ENCODE measurements around the gene TMEM267.
"Not testable (repeated sequence)": the region's sequence is repeated elsewhere in the genome, so short reads cannot be mapped to it uniquely, and the experiment has no call there.

TMEM267 gene

DNA sequence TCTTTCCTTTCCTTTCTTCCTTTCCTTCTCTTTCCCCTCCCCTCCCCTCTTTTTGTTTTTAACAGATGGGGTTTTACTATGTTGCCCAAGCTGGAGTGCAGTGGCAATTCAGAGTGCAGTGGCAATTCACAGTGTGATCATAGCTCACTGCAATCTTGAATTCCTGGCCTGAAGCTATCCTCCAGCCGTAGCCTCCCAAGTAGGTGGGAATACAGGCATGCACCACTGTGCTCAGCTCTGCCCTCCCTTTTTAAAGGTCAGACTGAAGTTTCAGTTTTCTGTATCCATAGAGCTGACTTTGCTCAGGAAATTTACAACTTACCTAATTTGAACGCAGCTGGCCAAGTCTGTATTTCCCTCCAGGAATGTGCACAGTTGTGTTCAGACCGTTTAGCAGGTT, 72.2 kb downstream of the TMEM267 start:
- DNase-seq (ENCODE audit: low read depth in 4 of 4, low spot score in 1 of 4) = no peak

DNA sequence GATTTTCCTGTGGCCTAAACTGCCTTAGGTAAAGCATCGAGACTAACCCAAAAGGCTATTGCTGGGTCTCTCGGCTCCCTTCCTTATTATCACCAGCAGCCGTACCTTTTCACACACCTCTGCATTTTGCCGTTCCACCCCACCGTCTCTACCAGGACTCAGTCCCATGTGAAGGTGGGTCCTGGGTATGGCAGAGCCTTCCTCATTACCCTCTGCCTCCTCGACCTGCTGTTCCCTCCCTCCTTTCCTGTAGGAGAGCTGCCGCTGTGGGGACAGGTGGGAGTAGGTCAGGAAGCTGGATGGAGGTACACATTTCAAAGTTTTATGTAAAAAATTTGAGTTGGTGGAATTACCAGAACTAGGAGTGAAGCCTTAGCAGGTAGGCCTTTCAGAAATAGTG, 73.3 kb downstream of the TMEM267 start:
- DNase-seq (ENCODE audit: low read depth in 4 of 4, low spot score in 1 of 4) = no peak

DNA sequence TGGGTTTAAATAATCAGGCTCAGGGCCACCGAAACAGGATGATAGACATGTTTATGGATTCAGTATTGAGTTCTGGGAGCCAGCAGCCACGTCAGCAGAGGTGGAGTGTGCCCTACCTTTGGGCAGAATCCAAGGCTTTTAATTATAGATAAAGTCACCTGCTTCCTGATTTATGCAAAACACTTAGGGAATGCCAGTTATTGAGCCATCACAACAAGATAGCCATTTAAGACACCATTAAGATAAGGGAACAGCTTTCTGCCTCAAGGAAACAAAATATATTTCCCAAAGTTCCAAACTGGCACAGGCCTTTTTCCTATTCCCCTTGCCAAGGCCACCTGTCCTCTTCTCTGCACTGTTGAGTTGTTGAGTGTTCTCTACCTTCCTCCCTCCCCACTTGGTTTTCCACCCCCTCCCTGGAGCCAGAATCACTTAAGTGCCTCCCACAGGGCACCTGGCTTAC, 73.8 kb downstream of the TMEM267 start:
- no peak for DNase-seq (ENCODE audit: low read depth in 4 of 4, low spot score in 1 of 4)

DNA sequence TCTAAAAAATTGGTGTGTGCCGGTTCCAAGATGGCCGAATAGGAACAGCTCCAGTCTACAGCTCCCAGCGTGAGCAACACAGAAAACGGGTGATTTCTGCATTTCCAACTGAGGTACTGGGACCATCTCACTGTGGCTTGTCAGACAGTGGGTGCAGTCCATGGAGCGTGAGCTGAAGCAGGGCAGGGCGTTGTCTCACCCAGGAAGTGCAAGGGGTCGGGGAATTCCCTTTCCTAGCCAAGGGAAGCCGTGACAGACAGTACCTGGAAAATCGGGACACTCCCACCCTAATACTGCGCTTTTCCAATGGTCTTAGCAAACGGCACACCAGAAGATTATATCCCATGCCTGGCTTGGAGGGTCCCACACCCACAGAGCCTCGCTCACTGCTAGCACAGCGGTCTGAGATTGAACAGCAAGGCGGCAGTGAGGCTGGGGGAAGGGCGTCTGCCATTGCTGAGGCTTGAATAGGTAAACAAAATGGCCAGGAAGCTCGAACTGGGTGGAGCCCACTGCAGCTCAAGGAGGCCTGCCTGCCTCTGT, 81.1 kb downstream of the TMEM267 start:
- not testable (repeated sequence) for DNase-seq (ENCODE audit: low read depth in 4 of 4, low spot score in 1 of 4)

DNA sequence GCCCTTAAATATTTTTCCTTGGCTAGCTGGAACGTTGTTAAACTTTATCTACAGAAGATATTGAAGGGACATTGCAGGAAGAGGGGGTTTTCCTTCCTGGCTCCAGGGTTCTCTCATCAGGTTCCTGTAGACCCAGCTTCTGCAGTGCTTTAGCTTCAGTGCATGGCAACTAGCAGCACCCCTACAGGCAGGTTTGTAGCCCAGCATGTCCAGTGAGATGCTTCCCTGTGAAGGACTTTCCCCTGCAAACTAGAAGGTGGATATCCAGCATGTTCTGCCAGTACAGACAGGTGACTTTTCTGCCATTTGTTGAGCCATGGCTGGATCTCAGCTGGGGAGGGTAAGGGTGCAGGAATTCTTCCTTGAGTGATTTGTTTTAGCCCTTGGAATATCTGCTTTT, 81.8 kb downstream of the TMEM267 start:
- no peak for DNase-seq (ENCODE audit: low read depth in 4 of 4, low spot score in 1 of 4)

DNA sequence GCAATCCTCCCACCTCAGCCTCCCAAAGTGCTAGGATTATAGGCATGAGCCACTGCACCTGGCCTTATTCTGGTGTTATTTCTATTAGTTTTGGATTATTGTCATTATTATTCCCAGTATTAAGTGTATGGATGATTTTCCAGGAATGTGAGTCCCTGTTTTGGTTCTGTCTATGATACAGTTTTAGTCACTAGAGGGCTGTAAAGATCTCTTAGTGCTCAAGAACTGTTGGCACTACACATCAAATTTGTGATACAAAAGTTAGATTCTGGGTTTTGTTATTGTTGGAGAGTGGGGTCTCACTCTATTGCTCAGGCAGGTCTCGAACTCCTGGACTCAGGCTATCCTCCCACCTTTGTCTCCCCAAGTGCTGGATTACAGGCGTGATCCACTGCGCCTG, 83.6 kb downstream of the TMEM267 start:
- DNase-seq (ENCODE audit: low read depth in 4 of 4, low spot score in 1 of 4) = no peak

DNA sequence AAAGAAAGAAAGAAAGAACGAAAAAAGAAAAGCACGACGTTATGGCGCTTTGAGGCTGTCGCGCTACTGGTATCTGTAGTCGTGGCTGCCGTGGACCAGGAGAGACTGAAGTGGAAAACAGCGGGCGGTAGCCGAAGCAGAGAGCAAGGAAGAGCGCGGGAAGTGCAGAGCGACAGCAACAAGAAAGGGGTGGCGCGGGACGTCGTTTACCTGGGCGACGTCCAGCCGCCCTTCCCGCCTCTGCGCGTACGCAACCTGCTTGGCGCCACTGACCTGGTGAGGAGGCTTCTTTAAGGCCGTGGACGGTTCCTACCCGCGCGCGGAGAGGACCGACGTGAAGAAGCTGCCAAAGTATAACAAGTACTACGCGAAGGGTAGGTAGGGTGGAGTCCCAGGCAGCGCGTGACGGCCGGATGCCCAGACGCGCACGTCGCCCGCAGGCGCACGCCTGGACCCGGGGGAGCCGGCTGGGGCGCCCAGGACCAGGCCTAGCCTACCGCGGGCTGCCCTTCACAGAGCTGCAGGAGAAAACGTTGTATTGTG, 86.8 kb downstream of the TMEM267 start:
- peak; percentile 19 to 44 (median 30) for DNase-seq (ENCODE audit: low read depth in 4 of 4, low spot score in 1 of 4)

All from stimulated activated CD4-positive, alpha-beta T cell treated with anti-CD3 and anti-CD28 coated beads, Interleukin-1b, Interleukin-23, amount 100 ng/mL, for 24 hours (primary cell).